ENCODE results near the gene EVC2. TPM values are rescaled to one million over a fixed set of nuclear protein-coding genes. Genes with fewer than 3 reads are reported as not detected.

EVC2 gene
- total and polyA plus RNA-seq, 2 experiments from 2014 or later = 4.3 to 8.1 TPM

DNA sequence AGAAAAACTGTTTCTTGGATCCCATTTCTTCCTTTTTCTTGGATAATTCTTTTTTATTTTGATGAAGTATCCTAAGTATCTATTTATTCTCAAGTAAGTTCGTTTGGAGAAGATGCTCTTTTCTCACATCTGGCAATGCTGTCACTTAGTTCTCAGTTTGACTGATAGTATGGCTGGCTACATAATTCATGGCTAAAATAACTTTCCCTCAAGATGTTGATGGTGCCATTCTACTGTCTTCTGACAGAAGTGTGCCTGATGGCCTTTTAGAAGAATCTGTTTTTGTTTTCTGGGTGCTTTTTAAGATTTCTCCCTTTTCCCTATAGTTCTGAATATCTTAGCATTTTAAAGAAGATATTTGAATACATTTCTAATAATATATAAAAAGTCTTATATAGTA is 41.6 kb downstream of the EVC2 start:
- no peak overlapping the region for H3K4me2 ChIP-seq (ENCODE audit: unreplicated experiment)
- H3K4me1 ChIP-seq (ENCODE audit: insufficient read depth) = no peaks in the 10 kb centered on the region
- H4K20me1 ChIP-seq (ENCODE audit: insufficient read depth) = no peaks in the 10 kb centered on the region
- no peaks in the 10 kb centered on the region for H3F3A ChIP-seq (ENCODE audit: insufficient read depth)
- in situ Hi-C loops (cut with MboI) = no loop called here
- no peak for DNase-seq
- H3K27ac ChIP-seq = no peak overlapping the region
- no peaks in the 10 kb centered on the region for H3K9me3 ChIP-seq (ENCODE audit: low read depth)
- H3K36me3 ChIP-seq (ENCODE audit: low read depth) = peaks cover 24% of the 10 kb centered on the region
- TF ChIP-seq EZH2 (IDR thresholded peaks at IDR 0.05; ENCODE audit: insufficient read depth, poor library complexity, severe bottlenecking) (no peak), EZH2phosphoT487 (IDR thresholded peaks at IDR 0.05; ENCODE audit: insufficient read depth, low read depth) (no peak)
- no peaks in the 10 kb centered on the region for H3K9me2 ChIP-seq (ENCODE audit: insufficient read depth)
- no peak overlapping the region for H3K9ac ChIP-seq
- 37 to 74% methylated on average over 1 of the region's 1 CpG for WGBS, 2 experiments (ENCODE audit: low coverage in 1 of 2, low lambda C conversion rate in 2 of 2, missing lambda C conversion rate in 2 of 2)
- no peaks in the 10 kb centered on the region for H3K27me3 ChIP-seq (replicated peaks; ENCODE audit: insufficient read depth)
- H3K4me3 ChIP-seq = no peak overlapping the region
- no peak overlapping the region for H2AFZ ChIP-seq
- H3K79me2 ChIP-seq (ENCODE audit: insufficient read depth) = peaks cover 34% of the 10 kb centered on the region

DNA sequence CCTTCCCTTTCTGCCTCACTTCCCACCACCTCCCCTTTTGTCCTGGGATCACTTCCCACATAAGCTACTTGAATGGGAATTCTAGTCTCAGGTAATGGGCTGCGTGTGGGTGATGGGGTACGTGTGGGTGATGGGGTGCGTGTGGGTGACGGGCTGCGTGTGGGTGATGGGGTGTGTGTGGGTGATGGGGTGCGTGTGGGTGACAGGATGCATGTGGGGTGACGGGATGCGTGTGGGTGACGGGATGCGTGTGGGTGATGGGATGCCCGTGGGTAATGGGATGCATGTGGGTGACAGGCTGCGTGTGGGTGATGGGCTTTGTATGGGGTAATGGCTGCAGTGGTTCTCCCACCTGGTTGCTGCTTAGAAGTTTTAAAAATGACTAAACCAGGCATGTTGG is 43.6 kb downstream of the EVC2 start:
- Histone ChIP-seq H3F3A (ENCODE audit: insufficient read depth) (peaks cover 3% of the 10 kb centered on the region; the same call in 1 of the 2 replicates), H3K4me1 (ENCODE audit: insufficient read depth) (no peaks in the 10 kb centered on the region), H2AFZ (no peak overlapping the region), H3K4me3 (no peak overlapping the region), H3K9me3 (ENCODE audit: low read depth) (no peaks in the 10 kb centered on the region), H4K20me1 (ENCODE audit: insufficient read depth) (no peaks in the 10 kb centered on the region), H3K9me2 (ENCODE audit: insufficient read depth) (no peaks in the 10 kb centered on the region), H3K9ac (no peak overlapping the region), H3K27ac (no peak overlapping the region), H3K36me3 (ENCODE audit: low read depth) (peaks cover 35% of the 10 kb centered on the region), H3K4me2 (ENCODE audit: unreplicated experiment) (no peak overlapping the region), H3K27me3 (replicated peaks; ENCODE audit: insufficient read depth) (no peaks in the 10 kb centered on the region), H3K79me2 (ENCODE audit: insufficient read depth) (peaks cover 19% of the 10 kb centered on the region)
- in situ Hi-C loops (cut with MboI) = no loop called here
- no peak for DNase-seq
- 93 to 98% methylated on average over 11 to 12 of the region's 12 CpGs for WGBS, 2 experiments (ENCODE audit: low coverage in 1 of 2, low lambda C conversion rate in 2 of 2, missing lambda C conversion rate in 2 of 2)
- TF ChIP-seq EZH2 (IDR thresholded peaks at IDR 0.05; ENCODE audit: insufficient read depth, poor library complexity, severe bottlenecking) (no peak), EZH2phosphoT487 (IDR thresholded peaks at IDR 0.05; ENCODE audit: insufficient read depth, low read depth) (no peak)

DNA sequence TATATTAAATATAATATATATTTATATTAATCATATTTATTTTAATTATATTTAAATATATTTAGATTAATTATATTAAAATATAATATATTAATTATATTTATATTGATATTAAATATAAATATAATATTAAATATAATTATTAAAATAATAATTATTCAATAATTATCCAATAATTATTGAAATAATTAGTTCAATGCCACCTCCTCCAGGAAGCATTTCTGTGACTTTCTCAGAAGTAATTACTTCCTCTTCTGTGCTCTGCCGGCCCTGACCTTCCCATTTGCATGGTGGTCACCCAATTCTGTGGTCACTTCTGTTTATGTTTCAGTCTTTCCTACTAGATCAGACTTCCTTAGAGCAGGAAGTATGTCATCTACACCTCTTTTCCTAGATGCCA is 45.8 kb downstream of the EVC2 start:
- no peak for TF ChIP-seq EZH2 (IDR thresholded peaks at IDR 0.05; ENCODE audit: insufficient read depth, poor library complexity, severe bottlenecking)
- no peak for TF ChIP-seq EZH2phosphoT487 (IDR thresholded peaks at IDR 0.05; ENCODE audit: insufficient read depth, low read depth)
- Histone ChIP-seq H3K9ac (no peak overlapping the region), H3K9me3 (ENCODE audit: low read depth) (no peaks in the 10 kb centered on the region), H3K36me3 (ENCODE audit: low read depth) (peaks cover 29% of the 10 kb centered on the region), H4K20me1 (ENCODE audit: insufficient read depth) (no peaks in the 10 kb centered on the region), H3K4me1 (ENCODE audit: insufficient read depth) (no peaks in the 10 kb centered on the region), H3K4me3 (no peak overlapping the region), H3K9me2 (ENCODE audit: insufficient read depth) (no peaks in the 10 kb centered on the region), H3K79me2 (ENCODE audit: insufficient read depth) (0 out of 2 replicates have a peak, but pooled peaks cover 2% of the 10 kb centered on the region), H3K27ac (no peak overlapping the region), H3K27me3 (replicated peaks; ENCODE audit: insufficient read depth) (no peaks in the 10 kb centered on the region), H3F3A (ENCODE audit: insufficient read depth) (peaks cover 3% of the 10 kb centered on the region; the same call in 1 of the 2 replicates), H3K4me2 (ENCODE audit: unreplicated experiment) (no peak overlapping the region), H2AFZ (no peak overlapping the region)
- 45 to 57% methylated on average over 1 of the region's 1 CpG for WGBS, 2 experiments (ENCODE audit: low coverage in 1 of 2, low lambda C conversion rate in 2 of 2, missing lambda C conversion rate in 2 of 2)
- in situ Hi-C loops (cut with MboI) = no loop called here
- no peak for DNase-seq

DNA sequence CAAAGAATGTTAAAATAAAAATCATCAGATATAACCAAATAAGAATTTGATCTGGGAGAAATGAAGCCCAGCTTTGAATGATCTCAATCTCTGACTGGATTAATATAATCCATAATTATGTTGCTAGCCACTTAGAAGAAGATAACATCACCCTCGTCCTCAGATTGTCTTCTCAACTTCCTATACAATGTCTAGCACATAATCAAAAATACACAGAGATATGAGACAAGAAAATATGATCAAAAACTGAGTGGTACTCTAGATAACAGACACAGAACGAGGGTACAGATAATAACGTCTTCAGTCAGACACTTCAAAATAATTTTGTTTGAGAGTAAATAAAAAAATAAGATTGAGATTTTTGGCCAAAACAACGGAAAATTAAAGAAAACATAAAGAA is 47.1 kb downstream of the EVC2 start:
- Histone ChIP-seq H3K4me2 (ENCODE audit: unreplicated experiment) (no peak overlapping the region), H3K27me3 (replicated peaks; ENCODE audit: insufficient read depth) (no peaks in the 10 kb centered on the region), H4K20me1 (ENCODE audit: insufficient read depth) (no peaks in the 10 kb centered on the region), H3K9me3 (ENCODE audit: low read depth) (no peaks in the 10 kb centered on the region), H3F3A (ENCODE audit: insufficient read depth) (peaks cover 3% of the 10 kb centered on the region; the same call in 1 of the 2 replicates), H3K79me2 (ENCODE audit: insufficient read depth) (no peaks in the 10 kb centered on the region), H3K4me3 (no peak overlapping the region), H3K27ac (no peak overlapping the region), H2AFZ (no peak overlapping the region), H3K36me3 (ENCODE audit: low read depth) (peaks cover 23% of the 10 kb centered on the region), H3K9ac (no peak overlapping the region), H3K9me2 (ENCODE audit: insufficient read depth) (no peaks in the 10 kb centered on the region), H3K4me1 (ENCODE audit: insufficient read depth) (no peaks in the 10 kb centered on the region)
- no peak for TF ChIP-seq EZH2phosphoT487 (IDR thresholded peaks at IDR 0.05; ENCODE audit: insufficient read depth, low read depth)
- TF ChIP-seq EZH2 (IDR thresholded peaks at IDR 0.05; ENCODE audit: insufficient read depth, poor library complexity, severe bottlenecking) = no peak
- WGBS, 2 experiments (ENCODE audit: low coverage in 1 of 2, low lambda C conversion rate in 2 of 2, missing lambda C conversion rate in 2 of 2) = 89 to 90% methylated on average over 4 of the region's 4 CpGs
- in situ Hi-C loops (cut with MboI) = no loop called here
- no peak for DNase-seq

DNA sequence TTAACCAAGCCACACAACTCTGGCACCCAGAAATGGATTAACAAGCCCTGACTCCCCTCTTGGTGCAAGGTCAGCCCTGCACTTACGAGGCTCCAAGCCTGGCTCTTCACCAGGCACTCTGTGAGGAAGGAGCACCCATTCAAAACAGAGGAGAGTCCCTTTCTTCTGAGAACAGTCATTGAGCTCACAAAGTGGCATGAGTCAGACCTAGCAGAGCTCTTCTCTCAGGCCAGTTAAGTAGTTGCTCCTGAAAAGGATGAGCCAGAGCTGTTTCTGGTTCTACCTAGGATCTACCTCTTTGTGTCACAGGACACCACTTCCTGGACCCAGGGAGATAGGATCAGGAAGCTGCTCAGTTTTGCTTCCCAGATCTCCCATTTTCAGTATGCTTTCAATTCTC is 48.2 kb downstream of the EVC2 start:
- Histone ChIP-seq H3F3A (ENCODE audit: insufficient read depth) (peaks cover 3% of the 10 kb centered on the region; the same call in 1 of the 2 replicates), H2AFZ (no peak overlapping the region), H3K4me1 (ENCODE audit: insufficient read depth) (no peaks in the 10 kb centered on the region), H3K4me2 (ENCODE audit: unreplicated experiment) (no peak overlapping the region), H3K4me3 (no peak overlapping the region), H4K20me1 (ENCODE audit: insufficient read depth) (no peaks in the 10 kb centered on the region), H3K79me2 (ENCODE audit: insufficient read depth) (no peaks in the 10 kb centered on the region), H3K27ac (no peak overlapping the region), H3K9me3 (ENCODE audit: low read depth) (no peaks in the 10 kb centered on the region), H3K9me2 (ENCODE audit: insufficient read depth) (no peaks in the 10 kb centered on the region), H3K9ac (no peak overlapping the region), H3K27me3 (replicated peaks; ENCODE audit: insufficient read depth) (no peaks in the 10 kb centered on the region), H3K36me3 (ENCODE audit: low read depth) (peaks cover 23% of the 10 kb centered on the region)
- peak; percentile 49 for DNase-seq
- no peak for TF ChIP-seq EZH2phosphoT487 (IDR thresholded peaks at IDR 0.05; ENCODE audit: insufficient read depth, low read depth)
- TF ChIP-seq EZH2 (IDR thresholded peaks at IDR 0.05; ENCODE audit: insufficient read depth, poor library complexity, severe bottlenecking) = no peak
- in situ Hi-C loops (cut with MboI) = no loop called here
- WGBS, 2 experiments (ENCODE audit: low coverage in 1 of 2, low lambda C conversion rate in 2 of 2, missing lambda C conversion rate in 2 of 2) = 90 to 93% methylated on average over 1 of the region's 1 CpG

Data from GM23248 (cell line).